ENCODE data around the gene GHRHR.

Gene GHRHR

DNA sequence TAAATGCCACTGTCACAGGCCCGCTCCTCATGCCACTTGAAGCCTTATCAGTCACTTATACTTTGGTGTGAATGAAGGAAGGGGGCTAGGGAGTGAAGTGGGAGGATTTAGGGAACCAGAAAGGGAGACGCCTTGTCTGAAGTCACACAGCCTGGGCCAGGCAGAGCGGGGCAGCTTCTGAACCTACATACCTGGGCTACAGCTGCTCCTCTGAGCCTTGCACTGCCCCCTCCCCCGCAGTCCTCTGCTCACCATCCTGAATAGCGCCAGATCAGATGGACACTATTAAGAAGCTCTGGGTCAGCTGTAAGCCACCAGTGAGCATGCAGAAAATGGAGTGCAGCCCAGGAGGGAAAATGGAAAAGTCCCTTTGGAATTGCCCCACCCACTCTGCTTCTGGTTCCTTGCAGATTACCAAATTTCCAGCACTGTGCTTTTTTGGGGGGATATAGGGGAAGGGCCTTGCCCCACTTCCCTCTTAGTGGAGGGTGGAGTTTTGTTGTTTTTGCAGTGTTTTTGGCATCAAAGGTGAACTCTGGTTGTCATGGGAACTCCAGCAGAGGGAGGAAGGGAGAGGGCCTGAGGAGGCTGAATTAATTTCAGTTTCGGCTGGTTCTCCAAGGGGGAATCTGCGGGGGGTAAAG is 53.4 kb downstream of the GHRHR start:
- TF ChIP-seq CTCF (IDR thresholded peaks at IDR 0.05; ENCODE audit: low read depth, low read length, poor library complexity, severe bottlenecking), result no peak
- no peak for TF ChIP-seq EZH2phosphoT487 (IDR thresholded peaks at IDR 0.05; ENCODE audit: borderline replicate concordance, low read length)
- H3K4me2 ChIP-seq (ENCODE audit: low read length), result no peak overlapping the region

GRCh38 chr7:31017721-31018120 is 54.0 kb downstream of the GHRHR start:
- TF ChIP-seq CTCF (IDR thresholded peaks at IDR 0.05; ENCODE audit: low read depth, low read length, poor library complexity, severe bottlenecking), result no peak
- no peak for TF ChIP-seq EZH2phosphoT487 (IDR thresholded peaks at IDR 0.05; ENCODE audit: borderline replicate concordance, low read length)
- H4K20me1 ChIP-seq (ENCODE audit: control insufficient read depth, insufficient read depth, low read depth, low read length), result no peaks in the 10 kb centered on the region
- no peak overlapping the region for H3K4me3 ChIP-seq (ENCODE audit: low read length)
- H3K9me2 ChIP-seq (replicated peaks; ENCODE audit: control insufficient read depth, low read length), result no peaks in the 10 kb centered on the region
- H3K36me3 ChIP-seq (ENCODE audit: control insufficient read depth, low read length), result no peaks in the 10 kb centered on the region
- H3K9me3 ChIP-seq (ENCODE audit: control insufficient read depth, insufficient read depth, low read length), result no peaks in the 10 kb centered on the region
- H3K4me2 ChIP-seq (ENCODE audit: low read length), result no peak overlapping the region
- H3F3A ChIP-seq (ENCODE audit: control insufficient read depth, insufficient read depth), result no peaks in the 10 kb centered on the region
- H3K79me2 ChIP-seq (ENCODE audit: control insufficient read depth, low read length), result no peaks in the 10 kb centered on the region
- H3K27me3 ChIP-seq (ENCODE audit: control insufficient read depth, low read length), result no peaks in the 10 kb centered on the region; the same call in 1 of the 2 replicates
- no peaks in the 10 kb centered on the region for H3K4me1 ChIP-seq (ENCODE audit: control insufficient read depth, low read length)
- no peak overlapping the region for H3K27ac ChIP-seq (ENCODE audit: low read depth, low read length)

More for the DNA sequence above, 53.4 kb downstream of the GHRHR start:
- H3K27me3 ChIP-seq (ENCODE audit: control insufficient read depth, low read length), result no peaks in the 10 kb centered on the region; the same call in 1 of the 2 replicates
- no peak overlapping the region for H3K4me3 ChIP-seq (ENCODE audit: low read length)
- no peaks in the 10 kb centered on the region for H3K79me2 ChIP-seq (ENCODE audit: control insufficient read depth, low read length)
- H3K27ac ChIP-seq (ENCODE audit: low read depth, low read length), result no peak overlapping the region
- H3K4me1 ChIP-seq (ENCODE audit: control insufficient read depth, low read length), result no peaks in the 10 kb centered on the region
- no peaks in the 10 kb centered on the region for H3K36me3 ChIP-seq (ENCODE audit: control insufficient read depth, low read length)
- H3K9me3 ChIP-seq (ENCODE audit: control insufficient read depth, insufficient read depth, low read length), result no peaks in the 10 kb centered on the region
- no peaks in the 10 kb centered on the region for H4K20me1 ChIP-seq (ENCODE audit: control insufficient read depth, insufficient read depth, low read depth, low read length)
- H3K9me2 ChIP-seq (replicated peaks; ENCODE audit: control insufficient read depth, low read length), result no peaks in the 10 kb centered on the region
- no peaks in the 10 kb centered on the region for H3F3A ChIP-seq (ENCODE audit: control insufficient read depth, insufficient read depth)

DNA sequence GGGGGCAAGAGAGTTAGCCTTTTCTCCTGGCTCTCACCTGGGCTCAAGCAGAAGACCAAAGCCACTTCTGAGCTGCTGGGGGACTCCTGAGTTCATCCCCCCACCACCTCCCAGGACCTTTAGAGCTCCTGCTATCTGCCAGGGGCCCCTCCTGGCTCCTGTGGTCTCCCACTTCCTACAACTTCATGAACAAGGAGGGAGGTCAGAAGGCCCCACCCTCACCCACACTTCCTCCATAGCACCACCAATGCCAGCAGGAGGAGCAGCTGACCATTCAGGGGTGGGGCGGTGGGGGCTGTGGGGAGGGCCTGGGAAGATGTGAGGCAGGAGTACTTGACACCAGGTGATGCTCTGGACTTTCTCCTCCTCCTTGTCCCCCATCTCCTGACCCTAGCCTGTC is 55.8 kb downstream of the GHRHR start:
- no peaks in the 10 kb centered on the region for H3F3A ChIP-seq (ENCODE audit: control insufficient read depth, insufficient read depth)
- no peaks in the 10 kb centered on the region; the same call in 1 of the 2 replicates for H3K27me3 ChIP-seq (ENCODE audit: control insufficient read depth, low read length)
- no peaks in the 10 kb centered on the region for H3K9me3 ChIP-seq (ENCODE audit: control insufficient read depth, insufficient read depth, low read length)
- no peak overlapping the region for H3K4me2 ChIP-seq (ENCODE audit: low read length)
- TF ChIP-seq CTCF (IDR thresholded peaks at IDR 0.05; ENCODE audit: low read depth, low read length, poor library complexity, severe bottlenecking) (no peak), EZH2phosphoT487 (IDR thresholded peaks at IDR 0.05; ENCODE audit: borderline replicate concordance, low read length) (no peak)
- H3K79me2 ChIP-seq (ENCODE audit: control insufficient read depth, low read length), result no peaks in the 10 kb centered on the region
- H3K36me3 ChIP-seq (ENCODE audit: control insufficient read depth, low read length), result no peaks in the 10 kb centered on the region
- H3K9me2 ChIP-seq (replicated peaks; ENCODE audit: control insufficient read depth, low read length), result no peaks in the 10 kb centered on the region
- no peak overlapping the region for H3K27ac ChIP-seq (ENCODE audit: low read depth, low read length)
- no peaks in the 10 kb centered on the region for H4K20me1 ChIP-seq (ENCODE audit: control insufficient read depth, insufficient read depth, low read depth, low read length)
- H3K4me3 ChIP-seq (ENCODE audit: low read length), result no peak overlapping the region
- no peaks in the 10 kb centered on the region for H3K4me1 ChIP-seq (ENCODE audit: control insufficient read depth, low read length)
